ENCODE results near the gene HOXD9. TPM values are rescaled to one million over a fixed set of nuclear protein-coding genes. Genes with fewer than 3 reads are reported as not detected.

HOXD9 gene
- total and polyA plus RNA-seq, 7 donors, result 0.46 to 27.1 (median 10.6) TPM

DNA sequence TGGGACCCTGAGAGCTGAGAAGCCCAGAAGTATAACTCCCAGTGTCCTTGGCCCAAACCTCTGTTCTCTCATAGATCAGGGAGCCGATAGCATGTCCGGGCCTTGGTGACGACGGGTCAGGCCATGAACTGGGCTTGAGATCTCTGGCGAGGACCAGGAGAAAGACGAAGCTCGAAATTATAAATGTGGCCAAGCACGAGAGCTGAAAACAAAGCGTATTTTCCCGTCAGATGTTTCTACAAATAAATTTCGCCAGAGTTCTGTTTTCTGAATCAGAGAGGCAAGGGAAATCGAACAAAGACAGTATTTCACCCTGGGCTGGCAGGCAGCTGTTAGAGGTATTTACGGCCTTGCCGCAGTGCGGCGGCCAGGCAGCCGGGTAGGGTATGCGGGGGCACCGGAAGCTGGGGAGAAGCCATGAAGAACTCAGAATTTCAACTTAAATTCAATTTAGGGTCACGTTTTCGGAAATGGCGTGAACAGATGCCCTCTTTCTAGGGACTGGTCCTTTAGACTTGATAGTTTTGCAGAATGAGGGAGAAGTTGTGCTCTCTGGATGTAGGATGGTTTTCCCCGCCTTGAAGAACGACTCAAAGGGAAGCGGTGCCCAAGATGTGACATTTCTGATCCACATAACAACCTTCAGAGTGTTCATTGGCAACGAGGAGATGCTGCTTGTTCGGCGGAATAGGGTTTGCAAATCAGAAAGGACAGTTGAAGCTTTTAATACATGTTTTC lies 16.6 kb downstream of the HOXD9 start:
- WGBS, 2 donors, result 45 to 64% methylated on average over 28 of the region's 28 CpGs
- peaks cover 3 to 73% (median 58%) of the 10 kb centered on the region in 3 donors for H3K27me3 ChIP-seq
- intact Hi-C loops (cut with DNase I), result loop anchor here (5.0 kb wide), 1 partner anchor 1008 kb away; no protein-coding TSS in a partner anchor

DNA sequence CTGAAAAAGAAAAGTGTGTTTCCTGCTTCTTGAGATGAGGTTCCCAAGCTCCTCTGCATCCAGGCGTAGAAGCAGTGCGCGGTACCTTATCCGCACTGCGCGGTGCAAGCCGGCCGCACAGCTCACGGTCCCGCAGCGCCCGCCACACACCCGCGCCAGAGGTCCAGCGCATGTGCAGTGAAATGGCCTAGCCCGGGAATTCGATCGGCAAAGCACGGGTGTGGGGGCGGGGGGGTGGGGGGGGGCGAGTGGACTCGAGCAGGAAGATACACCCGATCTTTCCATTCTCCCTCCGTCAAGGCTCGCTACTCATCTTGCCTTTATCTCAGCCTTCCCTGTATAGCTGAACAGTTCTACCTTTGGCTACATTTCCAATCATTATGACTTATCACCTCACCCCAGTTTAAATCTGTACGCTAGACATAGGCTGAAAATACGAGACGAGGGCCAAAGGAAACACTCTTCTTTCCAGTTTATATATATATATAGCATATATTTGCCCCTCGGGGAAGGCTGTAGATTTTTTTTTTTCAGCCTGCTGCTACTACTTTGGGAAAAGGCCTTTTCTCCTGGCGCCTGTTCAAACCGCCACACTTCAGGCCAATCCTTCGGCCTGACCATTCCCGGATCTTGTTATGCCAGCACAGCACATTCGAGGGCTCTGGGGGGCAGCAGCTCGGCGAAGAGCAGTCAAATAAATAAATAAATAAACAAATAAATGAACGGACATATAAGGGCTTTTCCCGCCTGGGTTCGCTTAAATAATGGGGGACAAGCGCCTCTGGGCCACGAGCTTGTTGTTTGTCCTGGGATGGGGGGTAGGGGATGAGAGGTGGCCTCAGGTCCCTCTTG lies 17.4 kb downstream of the HOXD9 start:
- H3K36me3 ChIP-seq, result no peaks in the 10 kb centered on the region
- TF ChIP-seq, protein P1, sequence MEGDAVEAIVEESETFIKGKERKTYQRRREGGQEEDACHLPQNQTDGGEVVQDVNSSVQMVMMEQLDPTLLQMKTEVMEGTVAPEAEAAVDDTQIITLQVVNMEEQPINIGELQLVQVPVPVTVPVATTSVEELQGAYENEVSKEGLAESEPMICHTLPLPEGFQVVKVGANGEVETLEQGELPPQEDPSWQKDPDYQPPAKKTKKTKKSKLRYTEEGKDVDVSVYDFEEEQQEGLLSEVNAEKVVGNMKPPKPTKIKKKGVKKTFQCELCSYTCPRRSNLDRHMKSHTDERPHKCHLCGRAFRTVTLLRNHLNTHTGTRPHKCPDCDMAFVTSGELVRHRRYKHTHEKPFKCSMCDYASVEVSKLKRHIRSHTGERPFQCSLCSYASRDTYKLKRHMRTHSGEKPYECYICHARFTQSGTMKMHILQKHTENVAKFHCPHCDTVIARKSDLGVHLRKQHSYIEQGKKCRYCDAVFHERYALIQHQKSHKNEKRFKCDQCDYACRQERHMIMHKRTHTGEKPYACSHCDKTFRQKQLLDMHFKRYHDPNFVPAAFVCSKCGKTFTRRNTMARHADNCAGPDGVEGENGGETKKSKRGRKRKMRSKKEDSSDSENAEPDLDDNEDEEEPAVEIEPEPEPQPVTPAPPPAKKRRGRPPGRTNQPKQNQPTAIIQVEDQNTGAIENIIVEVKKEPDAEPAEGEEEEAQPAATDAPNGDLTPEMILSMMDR (IDR thresholded peaks at IDR 0.05), result no peak
- TF ChIP-seq POLR2A (IDR thresholded peaks at IDR 0.05) (no peak), POLR2AphosphoS5 (IDR thresholded peaks at IDR 0.05) (no peak), EP300 (IDR thresholded peaks at IDR 0.05) (no peak)
- intact Hi-C loops (cut with DNase I), result loop anchor here (1.0 to 10.0 kb wide), 3 partner anchors 315 to 1007 kb away; no protein-coding TSS in a partner anchor
- H3K27ac ChIP-seq, result peak overlapping the region; percentile 49 to 87 (median 54)
- peak overlapping the region; percentile 39 to 52 (median 50) for H3K4me3 ChIP-seq
- H3K9me3 ChIP-seq, result no peaks in the 10 kb centered on the region
- H3K4me1 ChIP-seq, result peaks cover 0 to 36% (median 29%) of the 10 kb centered on the region in 4 donors
- DNase-seq, result peak; percentile 75
- WGBS, 2 donors, result 39 to 58% methylated on average over 41 of the region's 41 CpGs
- peaks cover 3 to 69% (median 53%) of the 10 kb centered on the region in 3 donors for H3K27me3 ChIP-seq

More for the DNA sequence above, 16.6 kb downstream of the HOXD9 start:
- H3K4me1 ChIP-seq, result peaks cover 0 to 39% (median 30%) of the 10 kb centered on the region in 4 donors
- peak overlapping the region; percentile 49 to 87 (median 56) for H3K27ac ChIP-seq
- TF ChIP-seq POLR2AphosphoS5 (IDR thresholded peaks at IDR 0.05) (no peak), POLR2A (IDR thresholded peaks at IDR 0.05) (no peak)
- H3K36me3 ChIP-seq, result no peaks in the 10 kb centered on the region
- H3K4me3 ChIP-seq, result peak overlapping the region in 3 of 4 donors; percentile 0 to 5 (median 4)
- no peaks in the 10 kb centered on the region for H3K9me3 ChIP-seq
- DNase-seq, result peak; percentile 63

DNA sequence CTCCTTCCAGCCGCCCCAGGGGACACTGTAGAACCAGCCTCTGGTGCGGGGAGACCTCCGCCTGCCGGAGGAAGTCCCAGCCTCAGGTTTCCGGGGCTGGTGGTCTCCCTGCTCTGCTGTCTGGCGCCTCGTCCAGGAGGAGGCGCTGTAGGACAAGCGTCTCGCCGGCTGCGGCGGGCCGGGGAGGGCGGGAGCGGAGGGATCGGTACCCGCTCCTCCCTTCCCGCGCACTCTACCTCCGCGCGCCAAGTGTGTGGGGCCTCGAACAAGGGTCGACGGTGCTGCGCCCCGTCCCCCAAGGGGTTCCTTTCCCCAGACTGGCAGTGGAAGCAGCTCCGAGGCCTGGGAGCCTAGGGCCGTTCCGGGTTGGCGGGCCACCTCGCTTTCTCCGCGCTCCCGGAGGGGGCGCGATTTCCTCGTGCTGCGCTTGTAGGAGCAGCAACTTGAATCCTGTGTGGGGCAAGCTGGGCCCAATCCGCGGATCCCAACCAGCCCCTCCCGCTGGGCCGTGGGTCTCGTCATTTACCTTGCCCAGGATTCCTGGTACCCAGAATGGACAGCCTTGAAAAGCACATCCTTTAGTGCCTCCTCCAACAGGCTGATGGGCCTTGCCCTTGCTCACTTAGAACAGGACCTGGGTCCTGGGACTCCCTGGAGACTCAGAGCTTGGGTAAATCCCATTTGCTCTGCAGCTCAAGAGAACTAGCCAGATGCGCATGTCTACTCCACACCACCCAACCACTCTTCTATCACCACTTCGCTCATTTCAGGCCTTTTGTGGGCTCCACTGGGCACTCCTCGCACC lies 18.2 kb downstream of the HOXD9 start:
- H3K27me3 ChIP-seq, result peaks cover 3 to 69% (median 51%) of the 10 kb centered on the region in 3 donors
- peak; percentile 87 for DNase-seq

DNA sequence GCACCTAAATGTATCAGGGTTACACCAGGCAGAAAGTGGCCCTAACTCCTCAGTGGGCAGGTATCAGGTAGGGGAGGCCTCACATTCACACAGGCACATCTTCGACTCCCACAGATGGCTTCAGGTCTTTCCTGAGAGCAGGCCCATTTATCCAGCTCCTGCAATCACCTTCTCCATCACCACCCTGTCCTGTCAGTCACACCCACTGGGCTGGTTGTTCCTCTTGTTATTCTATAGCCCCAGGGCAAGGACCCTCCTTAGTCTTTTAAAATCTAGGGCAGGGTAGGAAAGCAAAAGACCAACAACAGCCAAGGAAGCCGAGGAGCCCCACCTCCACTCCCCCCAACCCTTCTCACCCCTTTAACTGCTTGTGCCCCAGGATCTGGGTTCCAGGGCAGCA lies 19.8 kb downstream of the HOXD9 start:
- DNase-seq, result peak; percentile 19
- peaks cover 8 to 69% (median 53%) of the 10 kb centered on the region in 3 donors for H3K27me3 ChIP-seq

More for the DNA sequence above, 18.2 kb downstream of the HOXD9 start:
- 7 to 8% methylated on average over 48 of the region's 48 CpGs for WGBS, 2 donors
- H3K27ac ChIP-seq, result peak overlapping the region; percentile 49 to 87 (median 54)
- H3K4me3 ChIP-seq, result peak overlapping the region; percentile 39 to 52 (median 50)
- H3K4me1 ChIP-seq, result peaks cover 0 to 30% (median 24%) of the 10 kb centered on the region in 4 donors
- H3K36me3 ChIP-seq, result no peaks in the 10 kb centered on the region
- no peaks in the 10 kb centered on the region for H3K9me3 ChIP-seq
- TF ChIP-seq, protein P1 (IDR thresholded peaks at IDR 0.05), result peak; percentile 87 to 96 (median 95)
- TF ChIP-seq POLR2A (IDR thresholded peaks at IDR 0.05), result no peak
- intact Hi-C loops (cut with DNase I), result loop anchor here (1.0 to 10.0 kb wide), 4 partner anchors 315 to 674 kb away; no protein-coding TSS in a partner anchor

More for the DNA sequence above, 19.8 kb downstream of the HOXD9 start:
- no peaks in the 10 kb centered on the region for H3K36me3 ChIP-seq
- WGBS, 2 donors, result 86 to 88% methylated on average over 2 of the region's 2 CpGs
- H3K27ac ChIP-seq, result no peak overlapping the region
- peaks cover 0 to 27% (median 19%) of the 10 kb centered on the region in 4 donors for H3K4me1 ChIP-seq
- H3K4me3 ChIP-seq, result no peak overlapping the region
- intact Hi-C loops (cut with DNase I), result loop anchor here (10.0 kb wide), 1 partner anchor 673 kb away; no protein-coding TSS in a partner anchor
- no peaks in the 10 kb centered on the region for H3K9me3 ChIP-seq
- TF ChIP-seq POLR2A (IDR thresholded peaks at IDR 0.05), result no peak
- TF ChIP-seq EP300 (IDR thresholded peaks at IDR 0.05), result no peak
- TF ChIP-seq, protein P1 (IDR thresholded peaks at IDR 0.05), result no peak
- no peak for TF ChIP-seq POLR2AphosphoS5 (IDR thresholded peaks at IDR 0.05)
